ENCODE results near the gene ELOVL1. TPM values are rescaled to one million over a fixed set of nuclear protein-coding genes. Genes with fewer than 3 reads are reported as not detected.

The ELOVL1 gene
- total and polyA plus RNA-seq, 2 of the 13 experiments (the other 11 are each of a cell fraction or from before 2014, with no cell fraction given): 55.2 to 77.4 TPM

- no peak for ATAC-seq
- no peak for DNase-seq (ENCODE audit: low spot score)
- Histone ChIP-seq H3K27me3 (ENCODE audit: control insufficient read depth in 1 of 2, insufficient read depth in 2 of 2, low read length in 2 of 2) (peaks cover 7 to 30% of the 10 kb centered on the region in 2 experiments), H4K20me1 (ENCODE audit: insufficient read depth, low read length) (no peaks in the 10 kb centered on the region), H3K4me3 (replicated peaks in 1 of 3; ENCODE audit: insufficient read depth in 1 of 3, low read depth in 2 of 3, low read length in 3 of 3) (no peak overlapping the region), H2AFZ (ENCODE audit: low read length) (no peak overlapping the region), H3K4me1 (ENCODE audit: insufficient read depth, low read length) (peaks cover 25% of the 10 kb centered on the region), H3K9ac (ENCODE audit: insufficient read depth, low read depth, low read length) (no peak overlapping the region), H3K79me2 (ENCODE audit: insufficient read depth, low read length) (no peaks in the 10 kb centered on the region), H3K27ac (ENCODE audit: extremely low read length, insufficient read depth, low read length) (no peak overlapping the region), H3K9me3 (ENCODE audit: low read length) (no peaks in the 10 kb centered on the region), H3K4me2 (ENCODE audit: low read depth, low read length) (no peak overlapping the region), H3K36me3 (replicated peaks in 1 of 2; ENCODE audit: control insufficient read depth in 1 of 2, insufficient read depth in 2 of 2, low read length in 2 of 2) (no peaks in the 10 kb centered on the region)
- FAIRE-seq: no peak
- intact Hi-C loops (cut with micrococcal nuclease; ENCODE audit: unreplicated experiment) (no loop called here), in situ Hi-C loops (cut with HindIII; ENCODE audit: extremely low pct_ligation_motif_present, low pct_unique_long_range_greater_than_20kb) (no loop called here)
- ChIA-PET CTCF (ENCODE audit: low intra/inter-chr PET ratio, low total read pairs) (no interaction called here), POLR2A (no interaction called here)
- BruUV-seq (replicated peaks): no TSS peak
- 43% methylated on average over 11 of the region's 15 CpGs for WGBS (ENCODE audit: low lambda C conversion rate)
- TF ChIP-seq PAXIP1 (CRISPR knock-in tag; conservative IDR thresholded peaks at IDR 0.05): no peak
- TF ChIP-seq ZNF83 (CRISPR knock-in tag; IDR thresholded peaks at IDR 0.05; ENCODE audit: borderline replicate concordance): no peak
- TF ChIP-seq ELF3 (CRISPR knock-in tag; IDR thresholded peaks at IDR 0.05): no peak
- no peak for TF ChIP-seq ELF1 (CRISPR knock-in tag; IDR thresholded peaks at IDR 0.05)
- no peak for TF ChIP-seq ZNF138 (CRISPR knock-in tag; IDR thresholded peaks at IDR 0.05; ENCODE audit: low read depth)
- TF ChIP-seq ZZZ3 (CRISPR knock-in tag; IDR thresholded peaks at IDR 0.05; ENCODE audit: borderline replicate concordance): no peak
- no peak for TF ChIP-seq SRY (CRISPR knock-in tag; IDR thresholded peaks at IDR 0.05)
- no peak for TF ChIP-seq HMGA1 (CRISPR knock-in tag; conservative IDR thresholded peaks at IDR 0.05)
- no peak for TF ChIP-seq JDP2 (CRISPR knock-in tag; IDR thresholded peaks at IDR 0.05; ENCODE audit: borderline replicate concordance)
- no peak for TF ChIP-seq SP5 (CRISPR knock-in tag; IDR thresholded peaks at IDR 0.05; ENCODE audit: borderline replicate concordance, low read depth)
- no peak for TF ChIP-seq ZNF513 (CRISPR knock-in tag; conservative IDR thresholded peaks at IDR 0.05)
- no peak for TF ChIP-seq DNMT3B (CRISPR knock-in tag; conservative IDR thresholded peaks at IDR 0.05)
- no peak for TF ChIP-seq ZNF17 (CRISPR knock-in tag; IDR thresholded peaks at IDR 0.05)
Measured at GRCh38 chr1:43317817-43318471, 49.9 kb downstream of the ELOVL1 start.
